GM18867 (cell line): ENCODE results near the gene TLE4.
"Not testable (repeated sequence)": the region's sequence is repeated elsewhere in the genome, so short reads cannot be mapped to it uniquely, and the experiment has no call there.

Experiments used
- ATAC-seq: cut with Tn5 transposase; IDR thresholded peaks from one replicate; pipeline ENCODE4 v1.9.1; 2021; ENCODE audit warnings: mild to moderate bottlenecking, moderate library complexity; ENCODE audit not compliant: unreplicated experiment

The TLE4 gene

GRCh38 chr9:79598562-79599345 lies 27.0 kb downstream of the TLE4 start:
- no peak for ATAC-seq

GRCh38 chr9:79600466-79600865 lies 28.7 kb downstream of the TLE4 start:
- ATAC-seq = no peak

DNA sequence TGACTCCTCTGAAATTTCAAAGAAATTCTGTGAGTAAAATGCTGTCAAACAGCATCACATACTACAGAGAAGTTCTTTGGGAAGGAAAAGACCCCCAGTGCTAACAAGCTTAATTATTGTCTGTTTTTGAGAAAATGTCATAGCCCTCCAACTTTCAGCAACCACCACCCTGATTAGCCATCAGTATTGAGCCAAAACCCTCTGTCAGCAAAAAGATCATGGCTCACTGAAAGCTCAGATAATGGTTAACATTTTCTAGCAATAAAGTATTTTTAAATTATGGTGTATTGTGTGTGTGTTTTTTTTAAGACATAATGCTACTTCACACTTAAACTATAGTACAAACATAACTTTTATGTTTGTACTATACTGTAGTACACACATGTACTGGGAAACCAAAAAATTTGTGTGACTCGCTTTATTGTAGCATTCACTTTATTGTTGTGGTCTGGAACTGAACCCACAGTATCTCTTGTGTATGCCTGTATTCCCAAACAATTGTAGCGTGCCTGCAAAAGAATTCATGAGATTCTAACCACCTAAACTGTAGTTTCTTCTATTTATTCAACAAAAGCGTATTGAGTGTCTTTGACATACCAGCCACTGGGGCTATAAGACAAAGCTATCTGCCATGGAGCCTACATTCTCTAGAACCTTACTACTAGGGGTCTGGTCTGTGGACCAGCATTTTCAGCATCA lies 31.6 kb downstream of the TLE4 start:
- ATAC-seq = no peak

- ATAC-seq = no peak
These were observed 32.4 kb downstream of the TLE4 start for GRCh38 chr9:79604149-79604548.

- ATAC-seq = no peak
These were observed 33.3 kb downstream of the TLE4 start for GRCh38 chr9:79604921-79605562.

GRCh38 chr9:79606529-79606928 lies 34.8 kb downstream of the TLE4 start:
- ATAC-seq = not testable (repeated sequence)

DNA sequence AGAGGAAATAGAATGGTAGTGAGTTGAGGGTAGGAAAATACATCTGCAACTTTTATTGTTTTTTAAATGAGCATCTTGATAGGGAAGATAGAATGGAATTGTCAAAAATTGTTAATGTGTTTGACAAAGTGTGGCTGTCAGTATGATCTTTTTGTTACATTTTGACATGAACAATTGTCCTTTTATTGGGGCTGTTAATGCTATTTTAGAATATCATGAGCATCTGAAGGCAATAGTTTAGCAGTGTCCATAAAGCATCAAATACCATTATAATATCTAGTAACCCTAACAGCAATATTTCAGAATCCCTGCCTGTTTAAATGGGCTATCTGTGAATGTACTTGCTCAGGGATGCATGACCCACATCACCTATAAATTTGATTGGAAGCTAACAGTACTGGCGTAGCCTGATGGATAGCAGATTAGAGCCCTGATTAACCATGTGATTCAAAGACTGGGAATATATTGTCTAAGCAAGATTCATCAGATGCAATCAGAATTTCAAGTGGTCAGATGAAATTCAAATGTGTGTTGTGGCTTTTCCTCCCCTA lies 37.8 kb downstream of the TLE4 start:
- ATAC-seq = no peak

- ATAC-seq = no peak
These were observed 38.4 kb downstream of the TLE4 start for GRCh38 chr9:79610019-79610631.

DNA sequence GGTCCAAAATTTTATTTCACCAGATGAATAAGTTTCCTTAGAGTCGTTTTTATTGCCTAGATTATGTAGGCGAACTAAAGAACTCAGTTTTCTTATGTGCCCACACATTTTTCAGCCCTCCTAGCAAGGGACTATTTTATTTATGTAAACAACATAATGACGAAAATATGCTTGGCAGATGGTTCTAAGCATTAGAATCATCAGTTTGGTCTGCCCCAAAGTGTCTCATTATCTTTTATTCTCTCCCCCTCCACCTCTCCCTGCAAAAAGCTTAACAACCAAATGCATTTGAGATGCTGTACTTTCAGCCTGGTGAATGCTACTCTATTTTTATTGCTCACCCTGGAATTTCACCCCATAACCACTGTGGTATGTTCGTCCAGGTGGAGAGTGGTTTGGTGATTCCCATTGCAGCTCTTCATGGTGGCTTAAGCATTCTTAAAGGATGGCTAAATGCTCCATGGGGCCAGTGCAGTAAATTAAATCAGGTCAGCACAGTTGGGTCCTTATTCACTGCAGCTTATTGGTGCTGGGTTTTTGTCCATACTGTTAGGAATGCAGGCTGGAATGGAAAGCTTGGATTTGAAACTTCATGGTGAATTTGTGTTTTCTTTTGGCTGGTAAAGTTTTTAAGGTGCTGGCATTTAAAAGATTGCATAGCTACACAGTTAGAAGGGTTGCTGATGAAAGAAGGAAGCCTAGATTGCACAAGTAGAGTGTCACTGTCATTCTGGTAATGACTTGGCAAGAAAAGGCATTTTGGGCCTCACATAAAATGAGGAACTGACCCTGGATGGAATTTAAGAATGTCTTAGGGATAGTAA lies 39.2 kb downstream of the TLE4 start:
- ATAC-seq = peak; percentile 90

DNA sequence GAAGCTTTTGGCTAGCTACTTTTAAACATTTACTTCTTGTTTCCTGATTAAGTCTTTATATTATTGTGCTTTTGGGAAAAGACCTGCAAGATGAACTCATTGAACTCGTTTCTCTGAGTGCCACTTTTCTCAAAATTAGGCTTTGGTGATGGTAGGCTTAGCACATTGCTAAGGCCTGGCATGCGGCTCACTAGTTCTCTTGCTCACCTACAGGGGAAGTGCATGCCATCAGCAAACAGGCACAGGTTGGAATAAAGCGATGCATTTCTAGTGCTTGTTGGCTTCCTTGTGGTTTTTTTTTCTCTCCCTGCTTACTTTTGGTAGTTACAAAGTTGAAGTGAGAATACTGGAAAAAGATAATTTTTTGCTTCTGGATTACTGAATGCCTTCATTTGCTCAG lies 41.4 kb downstream of the TLE4 start:
- no peak for ATAC-seq

DNA sequence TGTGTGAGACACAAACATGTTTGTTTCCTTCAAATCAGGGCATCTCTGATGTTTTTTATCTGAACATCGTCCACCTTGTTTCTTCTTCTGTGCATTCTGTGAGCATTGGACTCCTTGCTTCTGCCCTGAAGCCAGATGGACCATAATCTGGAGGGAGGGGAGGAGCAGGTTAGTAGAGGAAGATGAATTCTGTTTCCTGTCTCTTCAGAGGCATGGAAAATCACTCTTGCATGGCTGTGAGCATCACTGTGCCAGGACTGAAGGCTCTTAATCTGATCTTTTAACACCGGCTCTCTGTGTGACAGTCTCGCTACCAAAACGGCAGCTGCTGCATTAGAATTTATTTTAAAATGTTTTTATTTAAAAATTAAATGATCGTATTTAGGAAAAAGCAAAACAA lies 43.3 kb downstream of the TLE4 start:
- ATAC-seq = no peak

DNA sequence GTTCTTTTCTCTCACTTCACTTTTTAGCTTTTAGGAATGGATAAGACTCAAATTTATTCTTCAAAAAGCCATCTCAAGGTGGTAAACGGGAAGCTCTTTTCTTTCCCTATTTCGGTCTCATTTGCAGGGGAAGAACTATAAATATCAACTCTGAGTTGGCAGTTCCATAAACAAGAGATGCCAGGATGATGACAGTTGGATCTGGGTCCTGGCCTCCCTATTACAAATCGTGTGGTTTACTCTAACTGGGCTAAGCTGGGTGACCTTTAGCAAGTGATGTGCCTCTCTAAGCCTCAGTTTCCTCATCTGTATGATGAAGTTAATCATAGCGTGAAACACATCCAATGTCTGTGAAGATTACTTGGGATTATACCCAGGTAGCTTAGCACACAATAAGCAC lies 44.2 kb downstream of the TLE4 start:
- no peak for ATAC-seq

GRCh38 chr9:79616971-79617370 lies 45.2 kb downstream of the TLE4 start:
- no peak for ATAC-seq

DNA sequence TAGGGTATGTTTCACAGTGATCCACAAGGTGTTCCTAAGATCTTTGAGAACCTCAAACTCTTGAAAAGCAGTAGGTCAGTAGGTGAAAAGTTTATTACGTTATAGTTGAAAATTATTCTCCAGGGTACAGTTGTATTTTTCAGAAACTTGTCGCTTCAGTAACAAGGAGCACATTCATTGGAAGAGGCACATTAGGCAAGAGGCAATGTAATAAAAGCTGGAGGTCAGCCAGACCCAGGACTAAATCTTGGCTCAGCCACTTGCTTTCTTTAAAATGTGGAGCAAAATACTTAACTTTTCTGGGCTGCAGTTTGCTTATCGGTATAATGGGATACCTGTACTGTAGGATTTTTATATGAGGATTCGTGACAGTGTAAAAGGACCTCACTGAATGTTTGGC lies 45.6 kb downstream of the TLE4 start:
- ATAC-seq = no peak

DNA sequence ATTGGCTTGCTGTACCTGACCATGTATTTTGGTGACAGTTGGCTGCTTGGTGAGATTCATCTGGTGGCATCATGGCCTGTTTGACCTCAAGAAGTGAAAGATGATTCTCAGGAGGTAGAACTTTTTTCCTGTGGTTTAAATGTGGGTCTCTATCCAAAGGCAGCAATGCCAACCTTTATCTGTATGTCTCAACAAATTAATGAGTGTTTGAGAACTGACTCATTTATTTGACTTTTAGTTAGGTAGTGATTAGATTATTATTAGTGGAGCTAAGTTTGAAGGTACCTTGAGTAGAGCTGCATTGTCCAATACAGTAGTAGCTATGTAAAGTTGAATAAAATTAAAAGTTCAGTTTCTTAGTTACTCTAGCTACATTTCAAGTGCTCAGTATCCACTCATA lies 48.2 kb downstream of the TLE4 start:
- ATAC-seq = no peak

DNA sequence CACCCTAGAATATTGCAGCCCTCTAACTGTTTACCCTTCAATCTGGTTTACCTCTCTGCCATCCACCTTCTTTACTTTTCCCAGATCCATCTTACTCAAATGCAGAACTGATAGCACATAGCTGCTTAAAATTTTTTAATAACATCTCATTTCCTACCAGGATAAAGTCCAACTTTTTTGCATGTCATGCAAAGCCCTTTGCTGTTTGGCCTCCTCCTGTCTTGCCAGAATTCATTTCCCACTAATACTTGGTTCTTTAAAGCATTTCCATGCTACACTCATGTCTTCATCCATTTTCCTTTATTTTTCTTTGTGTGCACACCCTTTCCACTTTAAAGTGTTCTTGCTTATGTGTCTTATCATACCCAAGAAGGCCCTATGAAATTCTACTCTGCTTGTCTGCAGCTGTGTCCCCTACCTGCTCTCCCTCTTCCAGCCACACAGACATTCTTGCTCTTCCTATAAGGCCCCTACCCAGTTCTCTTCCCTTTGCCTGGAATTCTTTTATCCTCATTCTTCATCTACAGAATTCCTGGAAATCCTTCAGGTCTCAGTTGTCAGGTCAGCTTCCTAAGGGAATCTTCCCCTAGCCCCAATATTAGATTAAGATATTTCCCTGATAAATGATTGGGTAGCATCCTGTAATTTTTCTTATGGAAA lies 50.3 kb downstream of the TLE4 start:
- ATAC-seq = no peak

GRCh38 chr9:79623799-79624721 lies 52.3 kb downstream of the TLE4 start:
- peak; percentile 96 for ATAC-seq

- ATAC-seq = no peak
These were observed 58.0 kb downstream of the TLE4 start for GRCh38 chr9:79629721-79630120.
